Heart right ventricle (tissue), 16 donors: ENCODE measurements around the gene PURB. TPM values are rescaled to one million over a fixed set of nuclear protein-coding genes. Genes with fewer than 3 reads are reported as not detected.

Source experiments
- ATAC-seq, 8 donors: fragments of 200-7000 bp; cut with Tn5 transposase; one replicate each; pipeline ENCODE4 v1.9.1; 2020; ENCODE audit warnings: mild to moderate bottlenecking in 8 of 8, moderate library complexity in 8 of 8, moderate number of reproducible peaks in 1 of 8
- DNase-seq, 2 donors: peaks; one replicate each; pipeline ENCODE4 v3.0.0-alpha.2; 2020
- H3K27ac ChIP-seq, 10 donors: fragments of 200-600 bp; sonication (generic) in 2 of 10; one replicate each; pipeline versions ENCODE4 v1.5.0 to v1.8.0; 2020 to 2022; ENCODE audit warnings: mild to moderate bottlenecking in 3 of 10
- H3K27me3 ChIP-seq, 7 donors: fragments of 200-600 bp; one replicate each; pipeline ENCODE4 v1.8.0; 2021 to 2022; ENCODE audit warnings: mild to moderate bottlenecking in 2 of 7
- H3K36me3 ChIP-seq, 9 donors: fragments of 200-600 bp; sonication (generic) in 1 of 9; one replicate each; pipeline versions ENCODE4 v1.5.0 to v1.8.0; 2020 to 2022; ENCODE audit warnings: mild to moderate bottlenecking in 2 of 9
- H3K4me1 ChIP-seq, 9 donors: fragments of 200-600 bp; sonication (generic) in 1 of 9; one replicate each; pipeline versions ENCODE4 v1.5.0 to v1.8.0; 2020 to 2022; ENCODE audit warnings: mild to moderate bottlenecking in 4 of 9
- H3K4me3 ChIP-seq, 10 donors: fragments of 200-600 bp; sonication (generic) in 2 of 10; one replicate each; pipeline versions ENCODE4 v1.5.0 to v1.8.0; 2020 to 2022; ENCODE audit warnings: mild to moderate bottlenecking in 7 of 10, moderate library complexity in 2 of 10
- H3K9me3 ChIP-seq, 11 donors: fragments of 200-600 bp in 10 of 11; sonication (generic) in 2 of 11; one replicate each; pipeline versions ENCODE4 v1.5.0 to v1.8.0; 2013 to 2022; ENCODE audit warnings: mild to moderate bottlenecking in 2 of 11, control low read depth in 1 of 11, moderate library complexity in 1 of 11
- CTCF ChIP-seq, 9 donors: fragments of 200-600 bp; sonication (generic) in 2 of 9; IDR thresholded peaks; one replicate each; pipeline versions ENCODE4 v1.5.0 to v1.8.0; 2021 to 2022; ENCODE audit warnings: antibody characterized with exemption in 9 of 9, mild to moderate bottlenecking in 5 of 9, moderate library complexity in 1 of 9
- WGBS, 2 donors: extraction: QIAGEN DNeasy Blood & Tissue Kit; methylation state at CpG; one replicate each; pipeline ENCODE4 v1.1.7; 2013; ENCODE audit warnings: inconsistent platforms in 1 of 2; 5-methylcytosine and 5-hydroxymethylcytosine counted together
- intact Hi-C, 10 donors: fragments of 100-400 bp; cut with DNase I; formaldehyde crosslinking; loops; one replicate each; pipeline versions ENCODE4 v1.11.1 to v1.14.2; 2022
- polyA plus RNA-seq, 2 donors: library from polyadenylated mRNA; stranded (reverse); fragments of 200-250 nt; gene quantifications; one replicate each; pipeline ENCODE4 v1.2.3, GENCODE V29; 2013
- total RNA-seq, 10 donors: library from RNA; stranded (reverse); fragmentation: NEBNext Ultra II Directional in 3 of 10; extraction: Animal tissue kit (Norgen Biotek cat#: 25700) in 3 of 10; gene quantifications; one replicate each; pipeline versions ENCODE4 v1.2.1 to v1.2.4, GENCODE V29; 2021 to 2023
- donor health status: Arrhythmogenic right ventricular cardiomyopathy.
- donor health status: ischemic (EF 13 %, LVEDD 7.1; RV severe dilation, severe dysfunction).
- donor health status: healthy with polysubstance abuse.
- donor health status: DM: no; HTN: yes; CAD: no.
- donor health status: DM: no; HTN: no; CAD: no.
- donor health status: ischemic (EF 25% LVEDD 6.9; RV normal size, moderate dysfunction).
- donor health status: ischemic (EF 25% LVEDD 5.7; RV mildly dilated, moderate dysfunction).
- donor health status: healthy.
- donor health status: DM: yes; HTN: yes; CAD: no.
- donor health status: Ischemic cardiomyopathy.
- donor health status: ischemic (EF 35%, LVEDD 5.7; RV mildly dilated, moderate dysfunction).
- donor health status: nonischemic (EF 11% LVEDD 7.7; RV severe dilation, severe dysfunction).
- donor health status: DM: yes; HTN: yes; CAD: no.
- donor health status: PGD.
- donor health status: ischemic (EF 29% LVEDD 5.4; RV normal size, mild dysfunction).
- donor health status: nonischemic (EF 23%, LVEDD 6.1; RV moderate dilation, normal function).

PURB gene
- total and polyA plus RNA-seq, 12 donors: 6.6 to 18.7 (median 16.4) TPM

GRCh38 chr7:44881610-44882009 lies 3.7 kb downstream of the PURB start:
- ATAC-seq (no peak), DNase-seq (no peak)
- H3K9me3 ChIP-seq: no peaks in the 10 kb centered on the region
- H3K27ac ChIP-seq: peak overlapping the region in 4 of 10 donors; percentile 8 to 46 (median 18)
- H3K4me1 ChIP-seq: peaks cover 9 to 84% (median 68%) of the 10 kb centered on the region in 9 donors
- H3K27me3 ChIP-seq: no peaks in the 10 kb centered on the region
- peaks cover 0 to 46% (median 0%) of the 10 kb centered on the region in 9 donors for H3K36me3 ChIP-seq
- intact Hi-C loops: loop anchor here in 1 of 10 donors (5.0 to 10.0 kb wide), 3 partner anchors 34 to 233 kb away; partner anchors contain the start of genes H2AZ2 and TBRG4
- no peak for TF ChIP-seq CTCF (IDR thresholded peaks at IDR 0.05)
- peak overlapping the region; percentile 1 to 97 (median 86) for H3K4me3 ChIP-seq

GRCh38 chr7:44881066-44881600 lies 4.2 kb downstream of the PURB start:
- intact Hi-C loops: loop anchor here in 1 of 10 donors (5.0 to 10.0 kb wide), 3 partner anchors 34 to 234 kb away; partner anchors contain the start of genes H2AZ2 and TBRG4
- peak overlapping the region; percentile 1 to 97 (median 86) for H3K4me3 ChIP-seq
- ATAC-seq (no peak), DNase-seq (no peak)
- H3K27ac ChIP-seq: peak overlapping the region in 4 of 10 donors; percentile 8 to 46 (median 18)
- 10% methylated on average over 1 of the region's 1 CpG for WGBS, 2 donors
- peaks cover 0 to 46% (median 0%) of the 10 kb centered on the region in 9 donors for H3K36me3 ChIP-seq
- TF ChIP-seq CTCF (IDR thresholded peaks at IDR 0.05): no peak
- no peaks in the 10 kb centered on the region for H3K27me3 ChIP-seq
- H3K4me1 ChIP-seq: peaks cover 9 to 83% (median 63%) of the 10 kb centered on the region in 9 donors
- H3K9me3 ChIP-seq: no peaks in the 10 kb centered on the region

GRCh38 chr7:44880317-44881018 lies 4.9 kb downstream of the PURB start:
- no peaks in the 10 kb centered on the region for H3K27me3 ChIP-seq
- WGBS, 2 donors: 29 to 34% methylated on average over 4 of the region's 4 CpGs
- H3K4me3 ChIP-seq: peak overlapping the region in 8 of 10 donors; percentile 1 to 97 (median 92)
- ATAC-seq: no peak
- intact Hi-C loops: loop anchor here in 1 of 10 donors (5.0 to 10.0 kb wide), 3 partner anchors 33 to 234 kb away; partner anchors contain the start of genes H2AZ2 and TBRG4
- peaks cover 0 to 46% (median 0%) of the 10 kb centered on the region in 9 donors for H3K36me3 ChIP-seq
- DNase-seq: no peak
- no peak for TF ChIP-seq CTCF (IDR thresholded peaks at IDR 0.05)
- peaks cover 9 to 83% (median 63%) of the 10 kb centered on the region in 9 donors for H3K4me1 ChIP-seq
- H3K27ac ChIP-seq: peak overlapping the region in 5 of 10 donors; percentile 8 to 46 (median 11)
- H3K9me3 ChIP-seq: no peaks in the 10 kb centered on the region

GRCh38 chr7:44876393-44876792 lies 8.9 kb downstream of the PURB start:
- intact Hi-C loops: loop anchor here in 1 of 10 donors (2.0 kb wide), 1 partner anchor 14 kb away; no protein-coding TSS in a partner anchor
- peaks cover 0 to 49% (median 35%) of the 10 kb centered on the region in 9 donors for H3K4me1 ChIP-seq
- no peaks in the 10 kb centered on the region for H3K9me3 ChIP-seq
- no peak for TF ChIP-seq CTCF (IDR thresholded peaks at IDR 0.05)
- 81 to 83% methylated on average over 4 of the region's 4 CpGs for WGBS, 2 donors
- no peak for DNase-seq
- H3K36me3 ChIP-seq: peaks cover 0 to 28% (median 0%) of the 10 kb centered on the region in 9 donors
- H3K4me3 ChIP-seq: no peak overlapping the region
- ATAC-seq: no peak
- no peak overlapping the region for H3K27ac ChIP-seq
- no peaks in the 10 kb centered on the region for H3K27me3 ChIP-seq
